GM12873 (cell line): ENCODE results near the gene MANBA.

ENCODE experiments used
- CTCF ChIP-seq: IDR thresholded peaks from 2 replicates; pipeline ENCODE4 v1.5.1; 2012; ENCODE audit warnings: low read depth, mild to moderate bottlenecking, moderate library complexity, low read length, control low read depth; ENCODE audit not compliant: insufficient read depth; ENCODE audit errors: missing control alignments

Gene MANBA

GRCh38 chr4:102633100-102633499 lies 127.7 kb downstream of the MANBA start:
- TF ChIP-seq CTCF, result no peak

- TF ChIP-seq CTCF, result no peak
Measured at GRCh38 chr4:102632241-102633065, 128.3 kb downstream of the MANBA start.

DNA sequence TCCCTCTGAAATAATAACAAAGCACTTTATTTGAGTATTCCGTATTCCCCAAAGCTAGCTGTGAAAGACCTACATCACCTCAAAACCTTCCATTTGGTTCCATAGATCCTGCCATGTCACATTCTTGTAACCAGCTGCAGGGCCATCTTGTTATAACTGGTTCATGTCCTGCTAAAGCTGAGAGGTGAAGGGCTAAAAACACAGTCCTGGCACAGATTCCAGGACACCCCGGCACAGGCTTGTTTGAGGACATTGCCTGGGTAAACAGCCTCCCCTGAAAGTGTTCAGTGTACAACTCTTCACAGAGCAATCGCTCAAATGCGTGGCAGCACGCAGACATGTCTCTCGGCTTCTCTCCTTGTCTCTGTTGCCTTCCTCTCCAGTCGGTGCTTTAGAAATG lies 129.2 kb downstream of the MANBA start:
- TF ChIP-seq CTCF, result no peak

GRCh38 chr4:102629673-102630072 lies 131.1 kb downstream of the MANBA start:
- TF ChIP-seq CTCF, result no peak

DNA sequence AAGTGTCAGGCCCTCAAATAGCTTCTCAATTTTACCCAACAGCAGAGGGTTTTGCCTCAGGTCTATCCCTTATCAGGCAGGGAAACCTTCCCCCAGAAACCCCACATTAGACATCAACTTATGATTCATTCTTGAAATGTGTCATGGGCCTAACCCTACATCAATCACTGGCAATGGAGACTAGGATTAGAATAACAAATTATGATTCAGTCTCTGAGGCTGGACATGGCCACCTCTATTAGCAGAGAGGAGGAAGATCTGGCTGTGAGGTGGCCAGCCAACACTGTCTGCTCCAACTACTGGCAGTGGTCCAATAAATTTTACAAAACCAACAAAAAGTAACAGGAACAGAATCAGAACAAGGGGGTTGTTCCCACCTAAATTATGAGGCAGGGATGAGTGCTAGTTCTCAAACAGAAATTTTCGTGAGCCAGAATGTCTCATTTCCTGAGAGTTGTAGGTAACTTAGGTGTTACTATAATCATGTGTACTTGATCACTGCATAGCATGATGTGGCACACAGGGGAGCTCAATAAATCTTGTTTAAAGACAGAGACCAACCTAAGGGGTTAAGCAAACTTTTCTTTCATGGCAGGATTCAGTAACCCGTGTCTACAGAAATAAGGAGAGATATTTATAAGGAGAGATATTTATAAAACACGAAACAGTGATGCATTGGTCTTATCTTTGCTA lies 132.8 kb downstream of the MANBA start:
- TF ChIP-seq CTCF, result no peak

GRCh38 chr4:102625232-102625930 lies 135.4 kb downstream of the MANBA start:
- TF ChIP-seq CTCF, result peak; percentile 65

DNA sequence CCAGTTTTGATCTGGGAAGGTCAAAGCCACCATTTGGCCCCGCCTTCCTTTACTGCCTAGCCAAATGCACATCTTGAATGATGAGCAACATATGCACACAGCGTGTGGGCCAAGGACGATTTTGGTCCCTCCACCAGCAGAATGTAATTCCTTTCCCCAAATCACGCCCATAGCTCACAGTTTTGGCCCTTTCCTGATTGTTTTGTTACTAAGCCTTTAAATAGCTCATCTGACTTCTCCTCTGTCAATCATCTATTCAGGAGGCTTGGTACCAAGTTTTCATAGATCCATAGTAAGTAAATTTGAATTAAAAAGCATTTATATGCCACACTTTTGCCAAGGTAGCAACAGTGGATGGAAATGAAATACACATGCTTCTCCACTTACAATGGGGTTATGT lies 136.3 kb downstream of the MANBA start:
- TF ChIP-seq CTCF, result no peak
